Endothelial cell of umbilical vein (primary cell): Measurements from ENCODE around the gene PAK2. TPM values are rescaled to one million over a fixed set of nuclear protein-coding genes. Genes with fewer than 3 reads are reported as not detected.

Experiments used
- BruUV-seq: library from RNA; stranded (reverse); fragments of 400-500 nt; replicated peaks from 2 replicates; lab custom pipeline; 2021; lab: Mats Ljungman, UMichigan
- CTCF ChIA-PET: fragments of 300-600, 350-600 bp; sonication (Branson Sonifier 250); formaldehyde crosslinking; loops from one replicate; lab custom pipeline; 2021; ENCODE audit warnings: antibody characterized with exemption, inconsistent platforms; lab: Charles Lee
- POLR2A ChIA-PET: fragments of 300-600, 350-600 bp; sonication (Branson Sonifier 250); formaldehyde crosslinking; loops from one replicate; lab custom pipeline; 2021; ENCODE audit warnings: antibody characterized with exemption, inconsistent platforms; lab: Charles Lee
- DNase-seq: peaks from one replicate; pipeline ENCODE4 v3.0.0-alpha.2; 2011; ENCODE audit warnings: low read depth, low spot score
- FAIRE-seq: peaks from 2 replicates; lab custom pipeline; 2011; peaks lifted over from hg19 to GRCh38; lab: Jason Lieb, UNC
- H2AFZ ChIP-seq: 2 replicates; pipeline ENCODE4 v1.6.0; 2012; ENCODE audit warnings: low read depth, low read length, control low read depth, inconsistent platforms
- H3K27ac ChIP-seq: 2 replicates; pipeline ENCODE4 v1.5.1; 2011; ENCODE audit warnings: low read depth, mild to moderate bottlenecking, control low read depth, low read length, moderate library complexity; ENCODE audit not compliant: insufficient read depth
- H3K27me3 ChIP-seq, 2 experiments: 2 replicates each; pipeline versions ENCODE4 v1.6.0 to v1.6.1; 2011; ENCODE audit warnings: low read length in 2 of 2, mixed read lengths in 1 of 2; ENCODE audit not compliant: control insufficient read depth in 2 of 2, insufficient read depth in 2 of 2
- H3K36me3 ChIP-seq, 2 experiments: 2 replicates in 1 of 2; 3 replicates in 1 of 2; pipeline ENCODE4 v1.5.1; 2011; ENCODE audit warnings: low read length in 2 of 2, mild to moderate bottlenecking in 1 of 2, moderate library complexity in 1 of 2; ENCODE audit not compliant: control insufficient read depth in 2 of 2, insufficient read depth in 2 of 2; ENCODE audit errors: extremely low read depth in 1 of 2
- H3K4me1 ChIP-seq: 3 replicates; pipeline ENCODE4 v1.5.1; 2011; ENCODE audit warnings: mild to moderate bottlenecking, low read length; ENCODE audit not compliant: control insufficient read depth, insufficient read depth; ENCODE audit errors: extremely low read depth
- H3K4me2 ChIP-seq: 2 replicates; pipeline ENCODE4 v1.6.1; 2011; ENCODE audit warnings: low read length, control low read depth, mixed read lengths; ENCODE audit not compliant: insufficient read depth
- H3K4me3 ChIP-seq, 3 experiments: fragments of 200-600 bp in 1 of 3; sonication (generic), shearing (Covaris generic) in 1 of 3; replicated peaks in 1 of 3; 2 replicates each; pipeline ENCODE4 v1.5.1; 2011 to 2016; ENCODE audit warnings: control low read depth in 3 of 3, low read length in 3 of 3, mild to moderate bottlenecking in 2 of 3, inconsistent platforms in 1 of 3, low read depth in 1 of 3, moderate library complexity in 1 of 3; ENCODE audit not compliant: insufficient read depth in 1 of 3
- H3K79me2 ChIP-seq: 2 replicates; pipeline ENCODE4 v1.6.0; 2012; ENCODE audit warnings: low read length, inconsistent platforms; ENCODE audit not compliant: control insufficient read depth, insufficient read depth
- H3K9ac ChIP-seq: replicated peaks from 2 replicates; pipeline ENCODE3; 2011; ENCODE audit warnings: low read length, control low read depth; ENCODE audit not compliant: insufficient read depth; ENCODE audit errors: extremely low read depth
- H3K9me1 ChIP-seq: replicated peaks from 3 replicates; pipeline ENCODE4 v1.6.0; 2011; ENCODE audit warnings: mild to moderate bottlenecking, low read length; ENCODE audit not compliant: control insufficient read depth, insufficient read depth; ENCODE audit errors: extremely low read depth
- H3K9me3 ChIP-seq: replicated peaks from 2 replicates; pipeline ENCODE4 v1.5.1; 2012; ENCODE audit warnings: low read length, inconsistent platforms; ENCODE audit not compliant: control insufficient read depth, insufficient read depth
- H4K20me1 ChIP-seq: replicated peaks from 2 replicates; pipeline ENCODE3; 2011; ENCODE audit warnings: mild to moderate bottlenecking, low read length; ENCODE audit not compliant: control insufficient read depth, insufficient read depth; ENCODE audit errors: extremely low read depth
- CTCF ChIP-seq, 2 donors: IDR thresholded peaks; 1 replicate in 1 of 2; 2 replicates in 1 of 2; pipeline ENCODE4 v1.5.1; 2011; ENCODE audit warnings: low read length in 2 of 2, mild to moderate bottlenecking in 2 of 2, moderate library complexity in 2 of 2, control low read depth in 1 of 2, inconsistent platforms in 1 of 2, low read depth in 1 of 2; ENCODE audit not compliant: insufficient read depth in 1 of 2; ENCODE audit errors: extremely low read depth in 1 of 2
- EZH2 ChIP-seq: IDR thresholded peaks from 2 replicates; pipeline ENCODE4 v1.6.1; 2012; ENCODE audit warnings: borderline replicate concordance, low read depth, mild to moderate bottlenecking, moderate library complexity, low read length, inconsistent platforms; ENCODE audit not compliant: severe bottlenecking
- FOS ChIP-seq: IDR thresholded peaks from 2 replicates; pipeline ENCODE4 v1.6.1; 2011; ENCODE audit warnings: mild to moderate bottlenecking, low read length, moderate library complexity, borderline replicate concordance; ENCODE audit not compliant: insufficient read depth
- GATA2 ChIP-seq: IDR thresholded peaks from 2 replicates; pipeline ENCODE4 v1.7.0; 2011; ENCODE audit warnings: low read depth, mild to moderate bottlenecking, moderate library complexity, mixed read lengths, low read length; ENCODE audit not compliant: insufficient read length, insufficient read depth
- JUN ChIP-seq: IDR thresholded peaks from 2 replicates; pipeline ENCODE4 v1.6.1; 2011; ENCODE audit warnings: borderline replicate concordance, low read depth; ENCODE audit not compliant: insufficient read length, insufficient read depth
- MAX ChIP-seq: IDR thresholded peaks from 2 replicates; pipeline ENCODE4 v1.6.1; 2011; ENCODE audit not compliant: insufficient read depth, insufficient read length
- MYC ChIP-seq: IDR thresholded peaks from one replicate; pipeline ENCODE4 v1.6.1; 2011; ENCODE audit warnings: mild to moderate bottlenecking, low read depth, low read length
- POLR2A ChIP-seq: IDR thresholded peaks from 2 replicates; pipeline ENCODE4 v1.6.1; 2012; ENCODE audit warnings: low read depth, mild to moderate bottlenecking, control low read depth, low read length
- POLR2AphosphoS5 ChIP-seq: IDR thresholded peaks from 2 replicates; pipeline ENCODE4 v1.6.1; 2012; ENCODE audit warnings: low read depth, mild to moderate bottlenecking, control low read depth, low read length, moderate library complexity; ENCODE audit not compliant: insufficient read depth
- dilution Hi-C: fragments of 300-500 bp; cut with MboI; formaldehyde crosslinking; loops from one replicate; pipeline ENCODE4 v1.15.0; 2019; ENCODE audit warnings: low sequenced_read_pairs; ENCODE audit not compliant: extremely low pct_ligation_motif_present
- intact Hi-C: fragments of 100-400 bp; cut with micrococcal nuclease; formaldehyde crosslinking; loops from one replicate; pipeline ENCODE4 v1.10.0; 2022
- polyA plus RNA-seq, 4 experiments: library from polyadenylated mRNA; depleted of rRNA in 3 of 4; stranded (reverse) in 3 of 4; unstranded in 1 of 4; fragments of >200 nt; gene quantifications; 2 replicates each; pipeline versions ENCODE4 v1.2.1 to v1.2.3, GENCODE V29; 2011 to 2012; ENCODE audit warnings: missing spikeins in 1 of 4
- total RNA-seq: library from RNA; stranded (reverse); gene quantifications from 2 replicates; pipeline ENCODE4 v1.2.3, GENCODE V29; 2021

PAK2 gene
- total and polyA plus RNA-seq, 2 donors (not counting 3 experiments of a cell fraction or from before 2014, with no cell fraction given): 22.6 to 98.9 TPM

DNA sequence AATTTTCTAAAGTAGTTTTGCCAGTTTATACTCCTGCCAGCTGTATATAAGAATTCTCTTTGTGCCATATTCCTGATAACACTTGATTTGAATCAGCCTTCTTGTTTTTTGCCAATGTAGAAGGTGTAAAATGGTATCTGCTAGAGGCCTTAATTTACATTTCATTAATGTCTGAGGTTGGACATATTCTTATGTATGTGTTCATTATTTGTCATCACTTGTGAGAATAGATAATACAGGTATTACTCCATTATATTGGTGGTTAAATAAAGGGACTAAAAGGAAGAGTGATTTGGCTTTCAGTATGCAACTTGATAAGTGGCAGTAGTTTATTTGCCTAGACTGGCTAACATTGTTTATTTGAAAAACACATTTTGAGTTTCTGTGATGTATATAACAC, 25.8 kb downstream of the PAK2 start:
- Histone ChIP-seq H3K36me3 (peaks cover 0 to 3% of the 10 kb centered on the region in 2 experiments), H3K4me1 (no peaks in the 10 kb centered on the region), H3K9me3 (no peaks in the 10 kb centered on the region), H3K27me3 (no peaks in the 10 kb centered on the region), H3K9me1 (no peaks in the 10 kb centered on the region), H3K4me3 (no peak overlapping the region), H3K4me2 (no peak overlapping the region), H4K20me1 (peaks cover 10% of the 10 kb centered on the region), H3K27ac (no peak overlapping the region), H3K79me2 (peaks cover 51% of the 10 kb centered on the region), H3K9ac (no peak overlapping the region), H2AFZ (no peak overlapping the region)
- BruUV-seq: no TSS peak
- dilution Hi-C loops (no loop called here), intact Hi-C loops (no loop called here)
- POLR2A ChIA-PET: interaction anchor here (0.6 kb wide), 1 partner anchor 102 kb away, joined by 3 read pairs; no protein-coding TSS in a partner anchor
- TF ChIP-seq JUN: no peak
- TF ChIP-seq POLR2A: no peak
- no peak for TF ChIP-seq GATA2
- TF ChIP-seq FOS: no peak
- TF ChIP-seq EZH2: no peak
- TF ChIP-seq MAX: no peak
- TF ChIP-seq CTCF (IDR thresholded peaks at IDR 0.05; ENCODE audit: extremely low read depth in 1 of 2, insufficient read depth in 1 of 2, low read depth in 1 of 2, low read length in 2 of 2): no peak
- no peak for TF ChIP-seq MYC
- TF ChIP-seq POLR2AphosphoS5: no peak
- DNase-seq (no peak), FAIRE-seq (no peak)
- CTCF ChIA-PET: no interaction called here
